PC-9 (cell line): ENCODE data around the gene SIPA1L2.

ENCODE experiments used
- CTCF ChIP-seq: fragments of 200-600 bp; sonication (generic); conservative IDR thresholded peaks from 2 replicates; pipeline ENCODE4 v1.6.1; 2017; ENCODE audit warnings: mixed run types, antibody characterized with exemption, mild to moderate bottlenecking, moderate library complexity
- EZH2 ChIP-seq: fragments of 200-600 bp; sonication (generic); IDR thresholded peaks from 2 replicates; pipeline ENCODE4 v1.8.0; 2017; ENCODE audit warnings: antibody characterized with exemption, low read depth

- TF ChIP-seq CTCF = no peak
- no peak for TF ChIP-seq EZH2
Measured at GRCh38 chr1:232664844-232665777, 35.2 kb upstream of the SIPA1L2 start.
